GM18907 (cell line): ENCODE measurements around the gene NOTO.

Experiments used
- ATAC-seq: cut with Tn5 transposase; IDR thresholded peaks from one replicate; pipeline ENCODE4 v1.9.1; 2021; ENCODE audit warnings: mild to moderate bottlenecking, moderate library complexity; ENCODE audit not compliant: unreplicated experiment

The NOTO gene

DNA sequence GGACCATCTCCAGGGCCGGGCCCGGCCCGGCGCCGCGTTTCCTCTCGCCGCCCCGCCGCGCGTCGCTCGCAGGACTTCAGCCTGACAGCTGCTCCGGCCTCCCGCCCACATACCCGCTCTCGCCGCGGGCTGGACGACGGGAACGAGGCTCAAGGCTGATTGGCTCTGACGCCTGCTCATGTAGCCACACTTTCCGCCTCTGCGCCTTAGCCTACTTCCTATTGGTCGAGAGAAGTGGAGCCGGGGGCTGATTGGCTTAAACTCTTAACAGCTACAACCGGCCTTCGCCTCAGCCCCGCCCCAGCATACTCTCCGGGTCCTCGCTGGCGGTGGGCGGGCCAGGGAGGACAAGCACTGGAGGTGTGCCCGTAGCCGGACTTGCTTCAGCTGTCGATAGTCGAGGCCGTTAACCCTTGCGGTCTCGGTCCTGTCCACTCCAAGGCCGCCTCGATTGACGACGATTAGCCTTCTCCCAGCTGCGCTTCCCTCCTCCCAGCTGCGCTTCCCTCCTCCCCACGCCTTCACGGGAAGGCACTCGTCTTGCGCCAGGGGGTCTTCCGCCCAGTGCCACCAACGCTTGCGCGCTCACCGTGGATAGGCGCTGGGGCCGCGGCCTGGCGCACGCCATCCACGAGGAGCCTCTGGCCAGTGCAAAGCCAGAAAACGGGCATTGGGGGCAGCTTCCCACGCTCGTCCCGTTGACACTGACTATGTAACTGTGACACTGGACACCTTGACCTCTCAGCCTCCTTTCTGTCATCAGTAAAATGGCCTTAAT is 31.0 kb downstream of the NOTO start, which contains the start of gene PRADC1:
Gene PRADC1, minus strand, starts transcription at position 86 of the 778 bp plus-strand sequence. Its CDS starts 79 bp downstream, at position 7.
- peak; percentile 93 for ATAC-seq

DNA sequence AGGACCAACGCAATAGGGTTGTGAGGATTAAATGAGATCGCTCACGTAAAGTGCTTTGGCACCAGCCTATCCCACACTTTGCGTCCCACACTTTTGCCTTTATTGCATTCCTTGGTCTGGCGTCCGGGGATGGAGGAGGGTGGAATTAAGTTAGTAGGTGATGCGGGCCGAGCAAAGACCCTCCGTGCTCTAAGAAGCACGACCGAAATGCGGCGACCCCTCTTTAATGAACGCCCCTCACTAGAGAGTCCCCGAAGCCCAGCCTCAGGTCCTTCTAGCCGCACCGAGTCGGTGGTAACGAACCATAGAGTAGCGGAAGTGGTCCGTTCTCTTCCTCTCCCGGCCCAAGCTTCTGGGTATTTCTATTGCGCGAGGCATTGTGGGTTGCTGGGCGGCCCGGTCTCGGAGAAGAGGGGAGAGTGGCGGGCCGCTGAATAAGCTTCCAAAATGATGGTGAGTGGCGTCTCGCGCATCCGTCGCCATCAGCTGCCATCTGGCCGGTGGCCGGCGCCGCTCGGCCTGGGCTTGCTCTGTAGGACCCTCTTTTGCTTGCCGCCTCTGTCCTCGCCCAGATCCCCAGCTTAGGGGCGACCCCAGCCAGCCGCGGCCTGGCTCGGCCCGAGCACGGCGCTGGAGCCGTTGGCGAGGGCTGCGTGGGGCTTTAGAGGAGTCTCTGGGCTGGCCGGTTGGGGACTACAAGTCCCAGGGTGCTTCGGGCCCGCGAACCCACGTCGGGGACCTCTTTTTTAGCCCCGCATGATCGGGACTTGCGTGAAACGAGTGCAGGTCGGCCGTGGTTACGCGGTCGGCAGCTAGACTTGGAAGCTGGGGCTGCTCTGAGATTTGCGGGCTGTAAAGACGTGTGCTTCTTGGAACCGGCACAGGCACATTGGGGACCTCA is 31.8 kb downstream of the NOTO start, which contains the start of gene CCT7:
Gene CCT7, plus strand, starts transcription at position 377 of the 901 bp plus-strand sequence. Its CDS starts 71 bp downstream, at position 448.
- ATAC-seq: peak; percentile 74

DNA sequence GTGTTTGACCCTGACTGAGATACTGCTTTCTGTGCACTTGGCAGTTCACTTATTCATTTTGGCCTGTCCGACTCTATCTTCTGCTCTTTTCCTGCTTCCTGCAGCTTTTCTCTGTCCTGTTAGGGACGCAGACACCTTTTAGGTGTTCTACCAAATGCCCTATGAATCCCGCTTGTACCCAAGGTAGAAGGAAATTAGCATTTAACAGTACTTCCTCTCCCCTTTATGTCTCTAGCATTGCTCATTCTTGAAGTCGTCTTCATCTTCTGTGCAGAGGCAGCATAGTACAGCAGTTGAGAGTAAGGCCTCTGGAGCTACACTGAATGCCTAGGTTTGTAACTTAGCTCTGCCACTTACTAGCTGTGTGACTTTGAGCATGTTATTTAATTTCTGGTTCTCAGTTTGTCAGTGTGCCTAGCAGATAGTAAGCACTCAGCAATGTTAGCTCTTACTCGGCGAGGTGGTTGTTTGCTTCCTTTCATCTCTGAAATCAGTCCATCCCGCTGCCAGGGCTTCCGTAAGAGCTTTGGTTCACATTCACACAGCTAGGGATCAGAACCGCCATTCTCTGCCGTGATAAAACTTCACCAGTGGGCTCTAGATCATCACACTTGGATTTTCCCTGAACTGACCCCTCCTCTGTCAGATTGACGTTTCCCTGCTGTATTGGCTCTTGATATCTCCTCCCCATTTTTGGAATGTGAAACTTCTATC is 33.1 kb downstream of the NOTO start:
- ATAC-seq: no peak

DNA sequence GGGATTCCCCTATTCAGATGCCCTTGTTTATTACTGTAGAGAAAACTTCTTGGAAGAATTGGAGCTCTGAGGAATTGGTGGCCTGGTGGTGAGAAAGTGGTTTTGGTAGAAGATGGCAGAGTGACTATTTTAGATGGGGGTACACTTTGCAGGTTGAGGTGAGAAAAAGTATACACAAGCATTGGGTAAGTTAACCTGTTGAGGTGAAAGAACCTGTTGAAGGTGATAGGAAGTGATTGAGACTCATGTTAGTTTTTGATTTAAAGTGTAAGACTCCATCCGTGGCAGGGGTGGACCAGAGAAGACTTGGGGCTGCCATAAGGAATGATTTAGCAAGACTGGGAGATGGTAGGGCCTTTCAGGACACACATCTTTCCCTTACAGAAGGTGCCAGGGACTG is 34.8 kb downstream of the NOTO start:
- ATAC-seq: no peak

DNA sequence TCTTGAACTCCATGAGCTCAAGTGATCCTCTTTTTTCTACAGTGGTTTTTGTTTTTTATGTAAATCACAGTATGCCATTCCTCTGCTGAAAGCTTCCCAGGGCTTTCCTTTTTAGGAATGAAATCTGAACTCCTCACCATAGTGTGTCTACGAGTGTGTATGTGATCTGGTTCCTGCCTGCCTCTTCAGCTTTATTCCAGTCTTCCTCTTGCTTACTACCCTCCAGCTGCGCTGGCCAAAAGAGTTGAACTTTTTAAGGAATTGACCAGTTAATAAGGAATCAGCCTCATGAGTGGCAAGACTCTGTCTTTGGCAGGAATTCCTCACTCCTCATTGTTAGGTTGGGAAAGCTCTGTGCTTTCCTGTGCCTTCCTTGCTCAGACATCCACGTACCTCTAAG is 35.8 kb downstream of the NOTO start:
- no peak for ATAC-seq

DNA sequence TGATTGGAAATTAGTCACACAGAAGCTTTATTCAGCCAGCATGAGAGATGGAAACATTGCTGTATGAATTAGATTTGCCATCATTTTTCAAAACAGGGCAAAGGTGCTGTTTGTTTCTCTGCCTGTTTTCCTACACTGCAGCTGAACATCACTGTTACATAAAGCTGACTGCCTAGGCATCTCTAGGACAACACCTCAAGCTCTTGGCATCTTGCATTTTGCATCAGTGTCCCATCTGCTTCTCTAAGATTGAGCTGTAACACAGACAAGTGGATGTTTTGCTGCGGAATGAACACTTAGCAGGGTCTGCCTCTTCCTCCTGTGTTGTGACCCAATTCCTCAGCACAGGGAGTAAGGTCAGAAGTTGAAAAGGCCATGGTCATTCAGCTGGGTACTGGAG is 36.6 kb downstream of the NOTO start:
- no peak for ATAC-seq

DNA sequence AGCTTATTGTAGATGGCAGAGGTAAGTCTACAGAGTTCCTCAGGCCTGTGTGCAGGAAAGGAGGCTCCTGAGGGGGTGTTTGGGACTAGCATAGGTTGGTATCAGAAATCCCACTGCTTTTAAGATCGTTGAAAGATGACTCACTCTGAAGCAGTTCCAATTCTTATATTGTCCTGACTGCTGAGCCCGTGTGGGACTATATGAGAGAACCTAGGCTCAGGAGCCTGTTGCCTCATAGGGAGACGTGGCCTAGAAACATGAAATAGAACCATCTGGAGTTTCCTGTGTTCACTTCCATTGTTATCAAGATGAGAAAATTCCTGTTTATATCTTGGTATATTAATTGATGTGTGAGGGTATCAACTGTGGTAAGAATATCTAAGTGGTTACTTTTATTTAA is 37.4 kb downstream of the NOTO start:
- no peak for ATAC-seq

DNA sequence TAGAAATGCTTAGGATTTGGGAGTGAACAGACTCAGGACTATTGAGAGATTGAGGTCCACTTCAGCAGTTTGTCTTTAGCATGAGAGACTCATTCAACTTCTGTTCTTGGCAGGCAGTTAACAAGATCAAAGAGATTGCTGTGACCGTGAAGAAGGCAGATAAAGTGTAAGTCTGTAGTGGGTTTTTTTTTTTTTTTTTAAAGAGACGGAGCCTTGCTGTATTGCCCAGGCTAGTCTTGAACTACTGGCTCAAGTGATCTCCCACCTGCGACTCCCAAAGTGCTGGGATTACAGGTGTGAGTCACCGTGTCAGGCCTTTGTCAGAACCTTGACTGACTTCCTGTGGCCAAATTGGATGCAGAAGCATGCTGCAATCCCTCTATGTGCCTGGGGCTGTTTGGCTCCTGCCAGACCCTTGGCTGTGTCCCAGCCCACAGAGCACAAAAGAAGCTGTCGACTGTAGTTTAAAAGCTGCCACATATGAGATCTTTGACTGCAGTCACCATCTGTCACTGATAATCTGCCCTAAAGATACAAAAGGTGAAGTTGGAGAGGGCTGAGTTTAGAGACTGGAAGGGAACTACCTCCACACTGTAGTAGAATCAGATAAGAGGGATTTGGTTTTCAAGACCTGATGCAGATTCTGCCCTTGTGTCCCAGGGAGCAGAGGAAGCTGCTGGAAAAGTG is 41.7 kb downstream of the NOTO start:
- no peak for ATAC-seq

DNA sequence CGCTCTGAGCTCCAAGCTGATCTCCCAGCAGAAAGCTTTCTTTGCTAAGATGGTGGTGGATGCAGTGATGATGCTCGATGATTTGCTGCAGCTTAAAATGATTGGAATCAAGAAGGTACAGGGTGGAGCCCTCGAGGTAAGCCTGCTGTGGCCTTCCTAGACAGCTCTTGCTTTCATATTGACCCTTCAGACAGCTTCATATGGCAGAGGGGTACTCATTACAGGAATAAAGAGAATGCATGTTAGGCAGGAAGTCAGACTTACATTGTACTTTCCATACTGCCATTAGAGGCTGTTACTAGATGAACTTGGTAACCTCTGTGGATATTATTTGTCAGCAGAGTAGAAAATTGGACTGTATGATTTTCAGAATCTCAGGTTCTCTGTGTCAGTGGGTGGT is 42.2 kb downstream of the NOTO start:
- no peak for ATAC-seq

DNA sequence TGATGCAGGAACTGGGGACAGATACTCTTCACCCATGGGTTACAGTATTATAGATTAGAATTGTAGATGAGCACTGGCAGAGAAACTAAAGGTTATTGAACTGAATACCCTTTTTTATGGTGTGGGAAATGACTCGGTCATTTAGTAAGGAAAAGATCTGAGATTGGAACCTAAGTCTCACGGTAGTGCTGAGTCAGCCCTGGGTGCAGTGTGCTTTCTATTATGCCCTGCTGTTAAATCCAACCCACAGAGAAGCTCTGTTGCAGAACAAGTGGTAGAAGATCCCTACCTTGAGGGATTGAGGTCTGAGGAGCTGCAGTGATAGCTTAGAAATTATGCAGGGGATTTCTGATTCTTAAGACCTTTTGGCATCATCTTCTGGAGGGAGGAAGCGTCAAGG is 44.5 kb downstream of the NOTO start:
- no peak for ATAC-seq

DNA sequence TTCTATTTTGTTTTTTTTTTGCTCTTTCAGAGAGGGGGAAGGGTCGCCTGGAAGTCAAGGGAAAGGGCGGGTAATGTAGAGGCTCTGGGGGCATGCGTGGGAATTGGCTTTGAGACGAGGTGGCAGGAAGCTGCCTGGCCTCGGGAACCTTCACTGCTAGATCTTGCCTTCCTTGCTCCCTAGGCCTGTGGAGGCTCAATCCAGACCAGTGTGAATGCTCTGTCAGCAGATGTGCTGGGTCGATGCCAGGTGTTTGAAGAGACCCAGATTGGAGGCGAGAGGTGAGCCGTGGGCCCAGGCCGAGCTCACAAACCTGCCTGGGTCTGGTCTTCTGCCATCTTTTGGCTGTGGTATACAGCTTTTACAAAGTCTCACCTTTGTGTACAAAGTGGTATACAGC is 47.3 kb downstream of the NOTO start:
- ATAC-seq: no peak

DNA sequence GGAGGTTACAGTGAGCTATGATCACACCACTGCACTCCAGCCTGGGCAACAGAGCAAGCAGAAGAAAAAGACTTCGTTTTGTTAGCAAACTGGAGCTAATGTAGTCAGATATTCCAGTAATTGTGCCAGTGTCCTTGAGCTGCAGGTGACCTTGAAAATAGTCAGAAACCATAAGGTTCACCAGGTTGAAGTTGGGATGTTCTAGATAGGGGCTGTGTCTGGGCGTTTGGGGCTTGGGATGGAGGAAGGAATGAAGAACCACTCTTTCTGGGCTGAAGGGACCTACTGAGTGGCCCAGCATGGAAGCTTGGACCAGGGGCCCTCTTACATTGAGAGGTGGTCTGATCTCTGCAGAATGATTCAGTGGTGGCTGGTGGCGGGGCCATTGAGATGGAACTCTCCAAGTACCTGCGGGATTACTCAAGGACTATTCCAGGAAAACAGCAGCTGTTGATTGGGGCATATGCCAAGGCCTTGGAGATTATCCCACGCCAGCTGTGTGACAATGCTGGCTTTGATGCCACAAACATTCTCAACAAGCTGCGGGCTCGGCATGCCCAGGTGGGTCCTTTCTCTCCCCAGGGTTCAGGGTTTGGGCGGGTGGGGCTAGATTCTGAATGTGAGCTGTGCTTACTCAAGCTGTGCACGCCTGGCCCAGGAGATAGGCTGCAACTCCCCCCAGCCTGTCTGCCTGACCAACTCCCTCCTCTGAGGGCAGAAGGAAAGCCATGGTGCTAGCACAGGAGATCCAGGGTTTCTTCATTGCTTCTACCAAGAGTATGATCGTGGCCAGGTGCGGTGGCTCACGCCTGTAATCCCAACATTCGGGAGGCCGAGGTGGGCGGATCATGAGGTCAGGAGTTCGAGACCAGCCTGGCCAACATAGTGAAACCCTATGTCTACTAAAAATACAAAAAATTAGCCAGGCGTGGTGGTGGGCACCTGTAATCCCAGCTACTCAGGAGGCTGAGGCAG is 48.8 kb downstream of the NOTO start:
- no peak for ATAC-seq

DNA sequence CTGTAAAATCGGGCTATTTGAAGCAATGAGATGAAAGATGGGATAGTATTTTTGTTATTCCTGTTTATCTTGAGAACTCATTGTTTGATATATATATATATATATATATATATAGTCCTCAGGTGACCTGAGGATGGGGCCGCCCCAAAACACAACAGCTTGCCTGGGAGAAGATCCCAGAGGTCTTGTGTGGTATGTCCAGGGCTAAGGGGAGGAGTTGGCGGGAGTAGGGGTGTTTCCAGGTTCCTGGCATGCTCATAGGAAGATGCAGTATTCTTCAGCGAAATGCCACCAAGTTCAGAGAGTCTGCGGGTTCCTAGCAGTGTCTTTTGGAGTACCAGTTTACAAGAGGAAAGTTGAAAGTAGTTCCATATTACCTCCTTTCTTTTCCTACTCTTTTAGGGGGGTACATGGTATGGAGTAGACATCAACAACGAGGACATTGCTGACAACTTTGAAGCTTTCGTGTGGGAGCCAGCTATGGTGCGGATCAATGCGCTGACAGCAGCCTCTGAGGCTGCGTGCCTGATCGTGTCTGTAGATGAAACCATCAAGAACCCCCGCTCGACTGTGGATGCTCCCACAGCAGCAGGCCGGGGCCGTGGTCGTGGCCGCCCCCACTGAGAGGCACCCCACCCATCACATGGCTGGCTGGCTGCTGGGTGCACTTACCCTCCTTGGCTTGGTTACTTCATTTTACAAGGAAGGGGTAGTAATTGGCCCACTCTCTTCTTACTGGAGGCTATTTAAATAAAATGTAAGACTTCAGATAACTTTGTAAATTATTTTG is 50.1 kb downstream of the NOTO start:
- ATAC-seq: no peak

DNA sequence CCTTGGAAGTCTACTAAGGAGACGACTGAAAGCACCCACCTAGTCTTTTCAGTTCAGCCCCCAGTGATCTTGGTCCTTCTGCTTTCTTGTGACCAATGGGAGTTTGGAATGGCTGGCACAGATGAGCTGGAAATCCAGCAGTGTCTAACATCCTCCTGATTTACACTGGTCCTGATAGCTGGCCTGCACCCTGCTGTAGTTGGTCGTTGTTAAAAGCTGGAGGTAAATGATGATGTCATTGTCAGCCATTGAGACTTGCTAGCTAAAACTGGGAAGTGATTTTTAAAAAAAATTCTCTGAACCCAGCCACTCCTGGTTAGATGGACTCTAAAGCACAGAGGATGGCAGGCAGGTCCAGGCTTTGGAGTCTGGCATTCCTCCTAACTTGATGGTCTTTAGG is 51.0 kb downstream of the NOTO start:
- no peak for ATAC-seq

DNA sequence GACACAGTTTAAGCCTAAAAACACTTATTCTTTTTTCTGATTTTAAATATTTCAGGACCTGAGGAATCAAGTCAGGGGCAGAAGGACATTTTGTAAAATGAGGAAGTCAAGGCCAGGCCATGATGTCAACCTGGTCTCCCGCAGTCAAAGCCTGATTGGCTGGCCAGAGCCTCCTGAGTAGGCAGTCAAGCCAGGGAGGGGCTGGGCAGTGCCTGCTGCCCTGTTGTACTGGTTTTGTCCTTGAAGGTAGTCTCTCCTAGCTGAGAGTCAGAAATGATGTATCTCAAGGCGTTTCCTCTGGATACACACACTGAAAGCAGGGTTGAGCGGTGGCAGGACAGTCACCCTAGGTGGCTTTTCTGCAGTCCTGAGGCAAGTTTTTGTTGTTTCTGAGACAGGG is 51.5 kb downstream of the NOTO start:
- no peak for ATAC-seq

DNA sequence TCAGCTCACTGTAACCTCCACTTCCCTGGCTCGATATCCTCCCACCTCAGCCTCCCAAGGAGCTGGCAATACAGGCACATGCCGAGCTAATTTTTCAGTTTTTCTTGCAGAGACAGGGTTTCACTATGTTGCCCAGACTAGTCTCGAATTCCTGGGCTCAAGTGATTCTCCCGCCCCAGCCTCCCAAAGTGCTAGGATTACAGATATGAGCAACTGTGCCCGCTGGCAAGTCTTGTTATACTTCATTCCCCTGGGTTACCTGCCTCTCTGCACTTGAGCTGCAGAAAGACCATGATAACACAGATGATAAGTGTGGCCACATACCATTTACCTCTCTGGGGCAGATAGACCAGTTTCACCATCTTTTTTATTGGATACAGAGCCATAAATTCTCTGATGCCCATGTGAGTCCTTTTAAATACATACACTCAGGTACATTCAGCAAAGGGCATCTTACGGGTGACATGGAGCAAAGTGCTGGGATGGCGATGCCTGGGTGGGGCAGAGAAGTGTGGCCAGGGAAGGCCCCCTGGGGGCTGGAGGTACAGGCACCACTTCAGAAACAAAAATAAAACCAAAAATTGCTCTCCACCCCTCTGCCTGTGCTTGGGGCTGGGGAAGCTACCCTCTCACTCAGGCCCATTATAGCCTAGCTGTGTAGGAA is 52.1 kb downstream of the NOTO start:
- ATAC-seq: no peak

DNA sequence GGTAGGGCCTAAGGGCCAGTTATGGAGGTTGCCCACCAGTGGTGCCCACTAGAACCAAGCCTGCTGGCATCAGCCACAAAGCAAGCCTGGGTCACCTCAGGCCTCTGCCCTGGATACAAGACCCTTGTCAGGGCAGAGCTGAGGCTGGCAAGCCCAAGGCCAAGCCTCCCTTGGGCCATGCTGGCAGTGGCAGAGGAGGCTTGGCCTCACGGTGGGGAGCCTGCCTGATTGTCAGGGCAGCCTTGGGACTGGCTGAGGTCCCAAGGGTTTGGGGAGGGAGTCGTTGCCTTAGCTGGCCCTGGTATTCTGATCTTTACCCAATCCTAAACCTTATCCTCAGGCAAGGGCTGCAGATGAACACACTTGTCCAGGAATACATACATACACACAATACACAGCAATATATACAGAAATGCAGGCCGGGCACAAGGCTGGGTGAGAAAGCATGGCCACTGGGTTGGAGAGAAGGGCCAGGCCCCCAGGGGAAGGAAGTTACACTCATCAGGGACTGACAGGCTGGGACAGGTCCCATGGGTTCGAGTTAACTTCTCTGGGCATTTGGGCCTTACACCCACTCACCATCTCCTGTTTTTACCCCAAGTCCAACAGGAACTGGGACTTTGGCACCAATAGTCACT is 52.8 kb downstream of the NOTO start:
- no peak for ATAC-seq
